GM12872 (cell line): ENCODE results near the gene KCNH2.

Experiments used
- TF ChIP-seq, protein P1 (sequence below): IDR thresholded peaks from 3 replicates; pipeline ENCODE4 v1.5.1; 2011; ENCODE audit warnings: low read depth, mild to moderate bottlenecking, low read length, moderate library complexity; ENCODE audit not compliant: insufficient read depth

KCNH2 gene

DNA sequence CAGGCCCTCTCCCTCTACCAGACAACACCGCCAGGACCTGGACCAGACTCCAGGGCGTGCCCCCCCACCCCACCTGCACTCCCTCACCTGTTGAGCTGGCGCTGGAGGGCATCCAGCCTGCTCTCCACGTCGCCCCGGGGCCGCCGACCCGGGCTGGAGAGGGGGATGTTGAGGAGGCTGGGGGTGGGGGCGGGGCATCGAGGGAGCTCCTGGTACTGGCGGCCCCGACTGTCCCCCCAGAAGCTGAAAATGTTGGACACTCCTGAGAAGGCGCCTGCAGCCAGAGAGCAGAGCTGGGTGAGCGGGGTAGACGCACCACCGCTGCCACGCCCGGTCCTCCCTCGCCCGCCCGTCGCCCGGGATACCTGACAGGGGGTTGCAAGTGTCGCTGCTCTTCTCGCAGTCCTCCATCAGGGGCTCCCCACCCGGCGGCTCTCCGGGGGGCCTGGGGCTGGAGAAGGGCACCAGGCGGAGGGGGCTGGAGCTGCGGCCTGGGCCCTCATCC lies 30.8 kb downstream of the KCNH2 start:
- TF ChIP-seq, protein P1, sequence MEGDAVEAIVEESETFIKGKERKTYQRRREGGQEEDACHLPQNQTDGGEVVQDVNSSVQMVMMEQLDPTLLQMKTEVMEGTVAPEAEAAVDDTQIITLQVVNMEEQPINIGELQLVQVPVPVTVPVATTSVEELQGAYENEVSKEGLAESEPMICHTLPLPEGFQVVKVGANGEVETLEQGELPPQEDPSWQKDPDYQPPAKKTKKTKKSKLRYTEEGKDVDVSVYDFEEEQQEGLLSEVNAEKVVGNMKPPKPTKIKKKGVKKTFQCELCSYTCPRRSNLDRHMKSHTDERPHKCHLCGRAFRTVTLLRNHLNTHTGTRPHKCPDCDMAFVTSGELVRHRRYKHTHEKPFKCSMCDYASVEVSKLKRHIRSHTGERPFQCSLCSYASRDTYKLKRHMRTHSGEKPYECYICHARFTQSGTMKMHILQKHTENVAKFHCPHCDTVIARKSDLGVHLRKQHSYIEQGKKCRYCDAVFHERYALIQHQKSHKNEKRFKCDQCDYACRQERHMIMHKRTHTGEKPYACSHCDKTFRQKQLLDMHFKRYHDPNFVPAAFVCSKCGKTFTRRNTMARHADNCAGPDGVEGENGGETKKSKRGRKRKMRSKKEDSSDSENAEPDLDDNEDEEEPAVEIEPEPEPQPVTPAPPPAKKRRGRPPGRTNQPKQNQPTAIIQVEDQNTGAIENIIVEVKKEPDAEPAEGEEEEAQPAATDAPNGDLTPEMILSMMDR: no peak

DNA sequence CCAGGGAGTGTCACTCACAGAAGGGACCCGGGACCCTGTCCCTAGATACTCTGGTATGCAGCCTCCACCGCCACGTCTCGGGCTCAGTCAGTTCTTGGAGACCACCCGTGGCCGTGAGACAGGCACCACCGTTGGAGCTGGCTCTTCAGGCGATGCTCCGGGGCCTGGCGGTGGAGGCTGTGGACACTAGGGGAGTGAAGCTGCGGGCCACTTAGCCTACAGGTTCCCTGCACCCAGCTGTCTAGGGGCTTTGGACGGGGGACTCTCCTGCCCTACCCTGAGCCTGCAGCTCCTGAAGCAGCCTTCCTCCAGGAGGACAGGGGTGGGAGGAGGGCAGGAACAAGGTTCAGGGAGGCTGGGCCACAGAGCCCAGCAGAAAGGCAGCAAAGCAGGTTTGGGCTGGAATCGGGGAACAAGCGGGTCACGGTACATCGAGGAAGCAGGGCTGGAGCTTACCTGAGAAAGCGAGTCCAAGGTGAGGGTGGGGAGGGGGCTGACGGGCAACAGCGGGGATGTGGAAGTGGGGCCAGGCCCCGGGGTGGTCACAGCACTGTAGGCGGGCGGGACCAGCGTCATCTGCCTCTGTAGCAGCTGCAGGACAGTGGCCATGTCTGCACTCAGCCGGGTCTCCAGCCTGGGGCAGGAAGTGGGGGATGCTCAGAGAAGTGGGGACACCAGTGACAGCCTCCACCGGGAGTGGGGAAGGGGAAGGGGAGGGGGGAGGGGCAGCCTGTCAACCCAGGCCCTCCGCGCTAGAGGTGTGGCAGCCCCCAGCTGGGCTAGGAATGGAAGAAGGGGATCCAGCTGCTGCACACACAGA lies 31.5 kb downstream of the KCNH2 start:
- TF ChIP-seq, protein P1: no peak

DNA sequence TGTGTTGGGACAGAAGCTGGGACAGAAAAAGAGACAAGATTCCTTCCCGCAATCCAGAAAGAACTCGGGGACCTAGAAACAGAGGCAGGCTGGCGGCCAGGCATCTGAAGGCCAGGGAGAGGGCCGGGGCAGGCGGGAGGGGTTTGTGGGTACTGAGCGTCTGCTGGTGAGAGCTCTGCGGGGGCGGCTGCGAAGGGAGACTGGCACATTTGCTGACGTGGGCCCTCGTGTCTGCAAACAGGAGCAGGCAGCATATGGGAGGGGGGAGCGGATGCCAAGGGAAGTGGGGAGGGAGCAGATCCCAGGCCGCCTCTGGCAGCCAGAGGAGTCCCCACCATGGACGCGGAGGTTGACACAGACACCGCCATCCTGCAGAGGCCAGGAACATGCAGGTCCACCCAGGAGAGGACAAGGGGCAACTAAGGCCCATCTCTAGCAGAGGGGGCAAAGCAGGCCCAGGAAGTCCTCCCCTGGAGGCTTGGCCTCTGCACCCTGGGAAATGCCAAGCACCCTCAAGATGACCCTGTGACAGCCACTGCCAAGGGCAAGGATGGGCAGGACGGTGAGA lies 32.2 kb downstream of the KCNH2 start:
- TF ChIP-seq, protein P1: no peak

- TF ChIP-seq, protein P1: no peak
Observed at GRCh38 chr7:150945171-150945852, 32.8 kb downstream of the KCNH2 start.

GRCh38 chr7:150944066-150945042 lies 33.8 kb downstream of the KCNH2 start:
- TF ChIP-seq, protein P1: no peak

- TF ChIP-seq, protein P1: no peak
Observed at GRCh38 chr7:150943453-150943814, 34.7 kb downstream of the KCNH2 start.
